GM12892 (cell line): ENCODE results near the gene CAAP1.

ENCODE experiments used
- POLR2A ChIP-seq: IDR thresholded peaks from 2 replicates; pipeline ENCODE4 v1.6.1; 2011; ENCODE audit warnings: low read depth, low read length, control low read depth
- POLR2AphosphoS5 ChIP-seq: IDR thresholded peaks from 2 replicates; pipeline ENCODE4 v1.6.1; 2011; ENCODE audit warnings: low read depth, low read length, control low read depth

GRCh38 chr9:26904671-26905070 is 12.1 kb upstream of the CAAP1 start:
- TF ChIP-seq POLR2A (no peak), POLR2AphosphoS5 (no peak)
